ENCODE data around the gene TEDDM1.

The TEDDM1 gene

GRCh38 chr1:182394055-182394775 lies 6.3 kb downstream of the TEDDM1 start:
- H3K4me3 ChIP-seq (ENCODE audit: low read length) = no peak overlapping the region
- no peak for DNase-seq (ENCODE audit: low read depth)

GRCh38 chr1:182392050-182393028 lies 8.1 kb downstream of the TEDDM1 start:
- TF ChIP-seq CTCF (conservative IDR thresholded peaks at IDR 0.05; ENCODE audit: low read length) = no peak
- DNase-seq (ENCODE audit: low read depth) = peak; percentile 43
- peak overlapping the region; percentile 72 for H3K4me3 ChIP-seq (ENCODE audit: low read length)

More at GRCh38 chr1:182394055-182394775, 6.3 kb downstream of the TEDDM1 start:
- TF ChIP-seq CTCF (conservative IDR thresholded peaks at IDR 0.05; ENCODE audit: low read length) = no peak

GRCh38 chr1:182391362-182392049 lies 9.0 kb downstream of the TEDDM1 start, which contains the start of gene GLUL:
Gene GLUL (minus strand): TSS chr1:182391790. CDS start chr1:182388737, 3,053 bp downstream.
- peak; percentile 90 for DNase-seq (ENCODE audit: low read depth)
- H3K4me3 ChIP-seq (ENCODE audit: low read length) = peak within 1 kb of the TSS; percentile 86
- TF ChIP-seq CTCF (conservative IDR thresholded peaks at IDR 0.05; ENCODE audit: low read length) = no peak; the same call in 1 of the 2 replicates

GRCh38 chr1:182391028-182391361 lies 9.5 kb downstream of the TEDDM1 start:
- H3K4me3 ChIP-seq (ENCODE audit: low read length) = peak overlapping the region; percentile 86
- no peak for DNase-seq (ENCODE audit: low read depth)
- TF ChIP-seq CTCF (conservative IDR thresholded peaks at IDR 0.05; ENCODE audit: low read length) = peak; percentile 29; the same call in 1 of the 2 replicates

- TF ChIP-seq CTCF (conservative IDR thresholded peaks at IDR 0.05; ENCODE audit: low read length) = no peak
- H3K4me3 ChIP-seq (ENCODE audit: low read length) = peak overlapping the region; percentile 86
- peak; percentile 25 for DNase-seq (ENCODE audit: low read depth)
Measured at GRCh38 chr1:182389619-182390047, 10.8 kb downstream of the TEDDM1 start.

- H3K4me3 ChIP-seq (ENCODE audit: low read length) = peak overlapping the region; percentile 86
- TF ChIP-seq CTCF (conservative IDR thresholded peaks at IDR 0.05; ENCODE audit: low read length) = no peak
- no peak for DNase-seq (ENCODE audit: low read depth)
Measured at GRCh38 chr1:182388392-182389134, 11.9 kb downstream of the TEDDM1 start.

Data from AG10803 (cell line).